Activated naive CD4-positive, alpha-beta T cell treated with anti-CD3 and anti-CD28 coated beads, Interleukin-2, amount 10 ng/mL, durations not matched to agents 7 days and 5 days (primary cell): ENCODE measurements around the gene WWOX.

Source experiments
- CTCF ChIA-PET: fragments of 350-600 bp; sonication (Branson Sonifier 250); formaldehyde crosslinking; loops from one replicate; lab custom pipeline; 2021; ENCODE audit warnings: antibody characterized with exemption; lab: Charles Lee
- DNase-seq: peaks from one replicate; pipeline ENCODE4 v3.0.0-alpha.2; 2020
- H3K27ac Mint-ChIP-seq: one replicate; pipeline ENCODE4 v1.8.0; 2021; ENCODE audit warnings: mild to moderate bottlenecking, moderate library complexity, mixed read lengths
- H3K27me3 Mint-ChIP-seq: one replicate; pipeline ENCODE4 v1.8.0; 2021; ENCODE audit warnings: mild to moderate bottlenecking, mixed read lengths
- H3K36me3 Mint-ChIP-seq: one replicate; pipeline ENCODE4 v1.8.0; 2021; ENCODE audit warnings: mixed read lengths
- H3K4me1 Mint-ChIP-seq: one replicate; pipeline ENCODE4 v1.8.0; 2021; ENCODE audit warnings: mixed read lengths
- H3K4me3 Mint-ChIP-seq: one replicate; pipeline ENCODE4 v1.8.0; 2021; ENCODE audit warnings: mild to moderate bottlenecking, moderate library complexity, mixed read lengths
- H3K9me3 Mint-ChIP-seq: one replicate; pipeline ENCODE4 v1.8.0; 2021; ENCODE audit warnings: mixed read lengths

Gene WWOX

GRCh38 chr16:78140818-78141466 lies 41.5 kb downstream of the WWOX start:
- no peaks in the 10 kb centered on the region for H3K36me3 Mint-ChIP-seq
- CTCF ChIA-PET: no interaction called here
- no peak overlapping the region for H3K4me3 Mint-ChIP-seq
- no peaks in the 10 kb centered on the region for H3K27me3 Mint-ChIP-seq
- no peak for DNase-seq
- no peak overlapping the region for H3K27ac Mint-ChIP-seq
- peaks cover 2% of the 10 kb centered on the region for H3K9me3 Mint-ChIP-seq
- peaks cover 2% of the 10 kb centered on the region for H3K4me1 Mint-ChIP-seq

- peaks cover 2% of the 10 kb centered on the region for H3K9me3 Mint-ChIP-seq
- CTCF ChIA-PET: interaction anchor here (0.8 to 1.2 kb wide), 2 partner anchors 19 to 43 kb away, joined by 3 read pairs; no protein-coding TSS in a partner anchor
- H3K27me3 Mint-ChIP-seq: no peaks in the 10 kb centered on the region
- no peak overlapping the region for H3K27ac Mint-ChIP-seq
- H3K4me1 Mint-ChIP-seq: no peaks in the 10 kb centered on the region
- H3K4me3 Mint-ChIP-seq: no peak overlapping the region
- no peak for DNase-seq
- no peaks in the 10 kb centered on the region for H3K36me3 Mint-ChIP-seq
These were observed 43.3 kb downstream of the WWOX start for GRCh38 chr16:78142788-78143187.

- DNase-seq: no peak
- H3K4me3 Mint-ChIP-seq: no peak overlapping the region
- H3K4me1 Mint-ChIP-seq: no peaks in the 10 kb centered on the region
- CTCF ChIA-PET: no interaction called here
- no peaks in the 10 kb centered on the region for H3K27me3 Mint-ChIP-seq
- no peaks in the 10 kb centered on the region for H3K9me3 Mint-ChIP-seq
- no peak overlapping the region for H3K27ac Mint-ChIP-seq
- no peaks in the 10 kb centered on the region for H3K36me3 Mint-ChIP-seq
These were observed 47.4 kb downstream of the WWOX start for GRCh38 chr16:78146807-78147206.

GRCh38 chr16:78147911-78148401 lies 48.5 kb downstream of the WWOX start:
- Mint-ChIP-seq H3K9me3 (no peaks in the 10 kb centered on the region), H3K36me3 (no peaks in the 10 kb centered on the region)
- CTCF ChIA-PET: no interaction called here

GRCh38 chr16:78150233-78150632 lies 50.8 kb downstream of the WWOX start:
- Mint-ChIP-seq H3K9me3 (no peaks in the 10 kb centered on the region), H3K27ac (no peak overlapping the region), H3K4me3 (no peak overlapping the region), H3K27me3 (no peaks in the 10 kb centered on the region), H3K36me3 (no peaks in the 10 kb centered on the region), H3K4me1 (no peaks in the 10 kb centered on the region)
- DNase-seq: no peak
- CTCF ChIA-PET: no interaction called here

More at GRCh38 chr16:78147911-78148401, 48.5 kb downstream of the WWOX start:
- no peak overlapping the region for H3K27ac Mint-ChIP-seq
- no peaks in the 10 kb centered on the region for H3K27me3 Mint-ChIP-seq
- H3K4me3 Mint-ChIP-seq: no peak overlapping the region
- DNase-seq: no peak
- no peaks in the 10 kb centered on the region for H3K4me1 Mint-ChIP-seq

GRCh38 chr16:78154729-78155461 lies 55.4 kb downstream of the WWOX start:
- H3K4me1 Mint-ChIP-seq: no peaks in the 10 kb centered on the region
- DNase-seq: no peak
- no peaks in the 10 kb centered on the region for H3K36me3 Mint-ChIP-seq
- H3K27ac Mint-ChIP-seq: no peak overlapping the region
- CTCF ChIA-PET: no interaction called here
- peaks cover under 1% of the 10 kb centered on the region for H3K9me3 Mint-ChIP-seq
- no peak overlapping the region for H3K4me3 Mint-ChIP-seq
- no peaks in the 10 kb centered on the region for H3K27me3 Mint-ChIP-seq

- Mint-ChIP-seq H3K9me3 (peaks cover 1% of the 10 kb centered on the region), H3K36me3 (no peaks in the 10 kb centered on the region), H3K27ac (no peak overlapping the region), H3K27me3 (no peaks in the 10 kb centered on the region), H3K4me3 (no peak overlapping the region), H3K4me1 (no peaks in the 10 kb centered on the region)
- DNase-seq: no peak
- CTCF ChIA-PET: no interaction called here
These were observed 56.4 kb downstream of the WWOX start for GRCh38 chr16:78155791-78156345.

- H3K27me3 Mint-ChIP-seq: no peaks in the 10 kb centered on the region
- no peaks in the 10 kb centered on the region for H3K36me3 Mint-ChIP-seq
- H3K4me1 Mint-ChIP-seq: no peaks in the 10 kb centered on the region
- H3K9me3 Mint-ChIP-seq: peaks cover 1% of the 10 kb centered on the region
- no peak overlapping the region for H3K4me3 Mint-ChIP-seq
- CTCF ChIA-PET: no interaction called here
- H3K27ac Mint-ChIP-seq: no peak overlapping the region
- DNase-seq: no peak
These were observed 61.7 kb downstream of the WWOX start for GRCh38 chr16:78161023-78161729.

GRCh38 chr16:78163772-78164670 lies 64.6 kb downstream of the WWOX start:
- CTCF ChIA-PET: no interaction called here
- Mint-ChIP-seq H3K27ac (no peak overlapping the region), H3K36me3 (no peaks in the 10 kb centered on the region), H3K4me3 (no peak overlapping the region), H3K4me1 (no peaks in the 10 kb centered on the region), H3K27me3 (no peaks in the 10 kb centered on the region), H3K9me3 (peaks cover 1% of the 10 kb centered on the region)
- no peak for DNase-seq

GRCh38 chr16:78170494-78170933 lies 71.1 kb downstream of the WWOX start:
- Mint-ChIP-seq H3K4me3 (no peak overlapping the region), H3K36me3 (no peaks in the 10 kb centered on the region), H3K27me3 (no peaks in the 10 kb centered on the region), H3K27ac (no peak overlapping the region), H3K9me3 (no peaks in the 10 kb centered on the region), H3K4me1 (no peaks in the 10 kb centered on the region)
- CTCF ChIA-PET: no interaction called here
- DNase-seq: no peak

- H3K9me3 Mint-ChIP-seq: no peaks in the 10 kb centered on the region
- no peak overlapping the region for H3K27ac Mint-ChIP-seq
- no peaks in the 10 kb centered on the region for H3K36me3 Mint-ChIP-seq
- H3K4me1 Mint-ChIP-seq: no peaks in the 10 kb centered on the region
- H3K27me3 Mint-ChIP-seq: no peaks in the 10 kb centered on the region
- no peak for DNase-seq
- no peak overlapping the region for H3K4me3 Mint-ChIP-seq
- CTCF ChIA-PET: no interaction called here
These were observed 75.8 kb downstream of the WWOX start for GRCh38 chr16:78175287-78175686.

- Mint-ChIP-seq H3K9me3 (no peaks in the 10 kb centered on the region), H3K36me3 (no peaks in the 10 kb centered on the region), H3K4me1 (no peaks in the 10 kb centered on the region), H3K27ac (no peak overlapping the region), H3K27me3 (no peaks in the 10 kb centered on the region), H3K4me3 (no peak overlapping the region)
- CTCF ChIA-PET: no interaction called here
- no peak for DNase-seq
These were observed 77.0 kb downstream of the WWOX start for GRCh38 chr16:78176435-78176834.

GRCh38 chr16:78177218-78177617 lies 77.8 kb downstream of the WWOX start:
- no peaks in the 10 kb centered on the region for H3K36me3 Mint-ChIP-seq
- H3K27ac Mint-ChIP-seq: no peak overlapping the region
- H3K9me3 Mint-ChIP-seq: no peaks in the 10 kb centered on the region
- no peaks in the 10 kb centered on the region for H3K4me1 Mint-ChIP-seq
- DNase-seq: no peak
- no peak overlapping the region for H3K4me3 Mint-ChIP-seq
- no peaks in the 10 kb centered on the region for H3K27me3 Mint-ChIP-seq
- CTCF ChIA-PET: no interaction called here
